Natural killer cell (primary cell): Measurements from ENCODE around the gene DUS2. TPM values are rescaled to one million over a fixed set of nuclear protein-coding genes. Genes with fewer than 3 reads are reported as not detected.

Source experiments
- ATAC-seq, 3 donors: fragments of 150-1000 bp in 2 of 3; fragments of 200-7000 bp in 1 of 3; cut with Tn5 transposase; 1 replicate in 1 of 3; 2 replicates in 2 of 3; pipeline ENCODE4 v1.10.0; 2021; ENCODE audit warnings: mild to moderate bottlenecking in 2 of 3, moderate library complexity in 2 of 3
- DNase-seq, 2 donors: peaks; one replicate each; pipeline versions ENCODE4 v3.0.0 to v3.0.0-alpha.2; 2013 to 2021; ENCODE audit warnings: mixed read lengths in 1 of 2
- H3K27ac ChIP-seq: one replicate; pipeline ENCODE4 v1.5.1; 2013; ENCODE audit warnings: mild to moderate bottlenecking, low read length
- H3K27me3 ChIP-seq: one replicate; pipeline ENCODE4 v1.6.1; 2013; ENCODE audit warnings: low read length; ENCODE audit not compliant: control insufficient read depth, insufficient read depth
- H3K36me3 ChIP-seq: one replicate; pipeline ENCODE4 v1.6.1; 2013; ENCODE audit warnings: low read length; ENCODE audit not compliant: control insufficient read depth, insufficient read depth
- H3K4me1 ChIP-seq: one replicate; pipeline ENCODE4 v1.6.1; 2013; ENCODE audit warnings: low read length; ENCODE audit not compliant: control insufficient read depth, insufficient read depth
- H3K4me3 ChIP-seq: one replicate; pipeline ENCODE4 v1.5.1; 2013; ENCODE audit warnings: low read length
- H3K9me3 ChIP-seq: one replicate; pipeline ENCODE4 v1.6.1; 2013; ENCODE audit warnings: low read length; ENCODE audit not compliant: control insufficient read depth, insufficient read depth
- H3K27ac Mint-ChIP-seq, 2 donors: one replicate each; pipeline ENCODE4 v1.8.0; 2022; ENCODE audit warnings: mild to moderate bottlenecking in 2 of 2, mixed read lengths in 2 of 2, moderate library complexity in 1 of 2
- H3K27me3 Mint-ChIP-seq, 2 donors: one replicate each; pipeline ENCODE4 v1.8.0; 2022; ENCODE audit warnings: low read depth in 2 of 2, mixed read lengths in 2 of 2
- H3K36me3 Mint-ChIP-seq: one replicate; pipeline ENCODE4 v1.8.0; 2022; ENCODE audit warnings: mixed read lengths
- H3K4me1 Mint-ChIP-seq, 2 donors: one replicate each; pipeline ENCODE4 v1.8.0; 2022; ENCODE audit warnings: mixed read lengths in 2 of 2
- H3K4me3 Mint-ChIP-seq: one replicate; pipeline ENCODE4 v1.8.0; 2022; ENCODE audit warnings: mild to moderate bottlenecking, moderate library complexity, mixed read lengths
- H3K9me3 Mint-ChIP-seq, 2 donors: one replicate each; pipeline ENCODE4 v1.8.0; 2022; ENCODE audit warnings: mixed read lengths in 2 of 2
- CTCF ChIP-seq: fragments of 200-600 bp; IDR thresholded peaks from one replicate; pipeline ENCODE4 v1.8.0; 2022; ENCODE audit warnings: antibody characterized with exemption
- WGBS: methylation state at CpG from one replicate; pipeline ENCODE4 v1.1.7; 2013; ENCODE audit warnings: missing lambda C conversion rate; ENCODE audit not compliant: insufficient coverage; 5-methylcytosine and 5-hydroxymethylcytosine counted together
- intact Hi-C: fragments of 100-400 bp; cut with micrococcal nuclease; formaldehyde crosslinking; loops from one replicate; pipeline ENCODE4 v1.14.2; 2022
- total RNA-seq, 4 donors: library from RNA; stranded (reverse); fragments of 120-200 nt in 1 of 4; gene quantifications; one replicate each; pipeline versions ENCODE4 v1.2.3 to v1.2.4, GENCODE V29; 2013 to 2022

DUS2 gene
- total RNA-seq, 3 donors from 2014 or later (not counting 1 experiment from before 2014, with no cell fraction given) = 21.6 to 24.2 (median 22.7) TPM

DNA sequence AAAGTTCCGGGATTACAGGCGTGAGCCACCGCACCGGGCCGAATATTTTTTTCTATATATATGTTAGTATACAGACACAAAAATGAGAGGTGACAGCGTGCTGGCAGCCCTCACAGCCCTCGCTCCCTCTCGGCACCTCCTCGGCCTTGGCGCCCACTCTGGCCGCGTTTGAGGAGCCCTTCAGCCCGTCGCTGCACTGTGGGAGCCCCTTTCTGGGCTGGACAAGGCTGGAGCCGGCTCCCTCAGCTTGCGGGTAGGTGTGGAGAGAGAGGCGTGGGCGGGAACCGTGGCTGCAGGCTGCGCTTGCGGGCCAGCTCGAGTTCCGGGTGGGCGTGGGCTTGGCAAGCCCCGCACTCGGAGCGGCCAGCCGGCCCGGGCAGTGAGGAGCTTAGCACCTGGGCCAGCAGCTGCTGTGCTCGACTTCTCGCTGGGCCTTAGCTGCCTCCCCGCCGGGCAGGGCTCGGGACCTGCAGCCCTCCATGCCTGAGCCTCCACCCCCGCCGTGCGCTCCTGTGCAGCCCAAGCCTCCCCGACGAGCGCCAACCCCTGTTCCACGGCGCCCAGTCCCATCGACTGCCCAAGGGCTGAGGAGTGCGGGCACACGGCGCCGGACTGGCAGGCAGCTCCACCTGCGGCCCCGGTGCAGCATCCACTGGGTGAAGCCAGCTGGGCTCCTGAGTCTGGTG lies 40.9 kb upstream of the DUS2 start:
- H3K27ac Mint-ChIP-seq = peak overlapping the region in 1 of 2 donors; percentile 90
- Histone ChIP-seq H3K27ac (no peak overlapping the region), H3K27me3 (no peaks in the 10 kb centered on the region), H3K9me3 (no peaks in the 10 kb centered on the region), H3K36me3 (no peaks in the 10 kb centered on the region), H3K4me1 (peaks cover 32% of the 10 kb centered on the region), H3K4me3 (no peak overlapping the region)
- no peaks in the 10 kb centered on the region for H3K36me3 Mint-ChIP-seq
- H3K4me3 Mint-ChIP-seq = no peak overlapping the region
- DNase-seq (no peak), ATAC-seq (no peak)
- no peaks in the 10 kb centered on the region for H3K27me3 Mint-ChIP-seq
- TF ChIP-seq CTCF = no peak
- intact Hi-C loops = no loop called here
- 97% methylated on average over 44 of the region's 49 CpGs for WGBS
- no peaks in the 10 kb centered on the region for H3K9me3 Mint-ChIP-seq
- H3K4me1 Mint-ChIP-seq = peaks cover 16% of the 10 kb centered on the region in 2 donors

GRCh38 chr16:67986949-67987348 lies 36.1 kb upstream of the DUS2 start:
- H3K9me3 ChIP-seq = no peaks in the 10 kb centered on the region
- peaks cover 49% of the 10 kb centered on the region for H3K4me1 ChIP-seq
- intact Hi-C loops = no loop called here
- peaks cover 9% of the 10 kb centered on the region for H3K36me3 ChIP-seq
- H3K4me3 ChIP-seq = no peak overlapping the region
- H3K4me3 Mint-ChIP-seq = no peak overlapping the region
- ATAC-seq (no peak), DNase-seq (no peak)
- no peaks in the 10 kb centered on the region for H3K9me3 Mint-ChIP-seq
- H3K27ac ChIP-seq = no peak overlapping the region
- H3K27ac Mint-ChIP-seq = no peak overlapping the region
- H3K27me3 ChIP-seq = no peaks in the 10 kb centered on the region
- peaks cover 25 to 33% of the 10 kb centered on the region in 2 donors for H3K4me1 Mint-ChIP-seq
- no peaks in the 10 kb centered on the region for H3K27me3 Mint-ChIP-seq
- TF ChIP-seq CTCF = no peak
- 93% methylated on average over 4 of the region's 5 CpGs for WGBS
- no peaks in the 10 kb centered on the region for H3K36me3 Mint-ChIP-seq

- Mint-ChIP-seq H3K27ac (peak overlapping the region; percentile 37 to 56), H3K36me3 (no peaks in the 10 kb centered on the region), H3K4me1 (peaks cover 25 to 38% of the 10 kb centered on the region in 2 donors), H3K9me3 (no peaks in the 10 kb centered on the region), H3K27me3 (no peaks in the 10 kb centered on the region), H3K4me3 (no peak overlapping the region)
- H3K9me3 ChIP-seq = no peaks in the 10 kb centered on the region
- H3K4me3 ChIP-seq = no peak overlapping the region
- WGBS = 88% methylated on average over 11 of the region's 11 CpGs
- DNase-seq = no peak
- peaks cover 9% of the 10 kb centered on the region for H3K36me3 ChIP-seq
- TF ChIP-seq CTCF = no peak
- no peaks in the 10 kb centered on the region for H3K27me3 ChIP-seq
- ATAC-seq = no peak
- intact Hi-C loops = no loop called here
- no peak overlapping the region for H3K27ac ChIP-seq
- H3K4me1 ChIP-seq = peaks cover 56% of the 10 kb centered on the region
Observed at GRCh38 chr16:67987460-67988160, 35.5 kb upstream of the DUS2 start.
